Stomach smooth muscle (tissue), 2 donors: Measurements from ENCODE around the gene ALX1.
A peak's percentile ranks its signal among the peaks of the same experiment; 100 is the strongest.

Experiments used
- H3K27ac ChIP-seq: one replicate; pipeline ENCODE4 v1.7.0; 2013; ENCODE audit warnings: mild to moderate bottlenecking, low read length, inconsistent platforms
- H3K27me3 ChIP-seq, 2 donors: one replicate each; pipeline ENCODE4 v1.7.0; 2013; ENCODE audit warnings: low read length in 2 of 2; ENCODE audit not compliant: insufficient read depth in 2 of 2, control insufficient read depth in 1 of 2
- H3K36me3 ChIP-seq, 2 donors: one replicate each; pipeline ENCODE4 v1.7.0; 2013; ENCODE audit warnings: low read length in 2 of 2; ENCODE audit not compliant: control insufficient read depth in 2 of 2, insufficient read depth in 2 of 2
- H3K4me1 ChIP-seq: one replicate; pipeline ENCODE4 v1.7.0; 2013; ENCODE audit warnings: low read length; ENCODE audit not compliant: control insufficient read depth, insufficient read depth
- H3K4me3 ChIP-seq, 2 donors: one replicate each; pipeline ENCODE4 v1.7.0; 2013; ENCODE audit warnings: low read length in 2 of 2
- H3K9ac ChIP-seq, 2 donors: one replicate each; pipeline ENCODE4 v1.7.0; 2013; ENCODE audit warnings: low read length in 2 of 2, mild to moderate bottlenecking in 1 of 2
- H3K9me3 ChIP-seq, 2 donors: one replicate each; pipeline ENCODE4 v1.7.0; 2013; ENCODE audit warnings: low read length in 2 of 2; ENCODE audit not compliant: control insufficient read depth in 2 of 2
- donor health status: healthy.
- donor health status: Pancreatic carcinoma.

Gene ALX1

DNA sequence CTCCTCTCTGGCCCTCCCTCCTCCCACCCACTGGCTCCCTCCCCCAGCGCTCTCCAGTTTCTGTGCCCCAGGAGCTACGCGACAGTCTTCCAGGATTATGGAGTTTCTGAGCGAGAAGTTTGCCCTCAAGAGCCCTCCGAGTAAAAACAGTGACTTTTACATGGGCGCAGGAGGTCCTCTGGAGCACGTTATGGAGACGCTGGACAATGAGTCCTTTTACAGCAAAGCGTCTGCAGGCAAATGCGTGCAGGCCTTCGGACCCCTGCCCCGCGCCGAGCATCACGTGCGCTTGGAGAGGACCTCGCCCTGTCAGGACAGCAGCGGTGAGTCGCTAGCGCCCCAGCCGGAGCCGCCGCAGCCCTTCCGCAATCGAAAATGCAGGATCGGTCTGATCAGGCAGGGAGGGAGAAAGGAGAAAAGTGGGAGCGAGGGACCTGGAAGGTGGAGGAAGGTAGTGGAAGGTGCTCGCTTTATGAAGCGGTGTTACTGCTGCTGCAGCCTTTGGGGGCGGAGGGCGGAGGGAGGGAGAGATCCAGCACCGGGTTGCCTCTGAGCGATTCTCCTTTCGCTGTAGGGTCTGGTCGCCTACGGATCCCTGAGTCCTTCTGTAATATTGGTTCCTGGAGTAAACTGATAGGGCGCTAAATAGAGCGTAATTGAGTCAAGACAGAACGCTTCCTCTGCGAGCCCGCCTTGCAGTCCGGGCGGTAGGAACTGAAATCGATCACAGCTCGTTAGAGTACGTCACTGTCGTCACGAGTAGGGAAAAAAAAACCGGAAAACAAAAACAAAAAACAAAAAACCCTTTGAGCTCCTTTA lies at the start of gene ALX1:
Gene ALX1 (plus strand): TSS at position 56 of the 819 bp plus-strand sequence. CDS start 42 bp downstream, at position 98.
- Histone ChIP-seq H3K4me1 (peaks cover 14% of the 10 kb centered on the region), H3K27ac (no peak within 1 kb of the TSS), H3K4me3 (peak within 1 kb of the TSS; percentile 45 to 71), H3K9ac (no peak within 1 kb of the TSS), H3K27me3 (peaks cover 62 to 77% of the 10 kb centered on the region in 2 donors), H3K36me3 (no peaks in the 10 kb centered on the region), H3K9me3 (peaks cover 3 to 4% of the 10 kb centered on the region in 2 donors)

DNA sequence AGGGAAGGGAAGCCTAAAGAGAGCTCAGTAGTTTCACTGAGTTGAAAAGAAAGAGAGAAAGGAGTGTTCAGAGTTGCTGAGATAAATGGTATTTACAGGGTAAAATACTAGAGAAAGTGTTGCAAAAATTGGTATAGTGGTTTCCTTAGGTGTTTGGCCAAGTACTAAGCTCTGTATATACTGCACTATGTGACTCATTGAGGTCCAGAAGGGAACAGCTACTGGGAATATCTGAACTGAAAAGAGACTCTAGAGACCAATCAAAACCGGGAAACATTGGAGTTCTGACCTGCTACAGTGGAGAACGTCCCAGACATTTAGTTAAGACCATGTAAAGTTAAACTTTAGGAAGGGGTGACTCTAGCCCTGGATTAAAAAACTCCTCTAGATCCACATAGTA lies 42.7 kb upstream of the ALX1 start:
- no peaks in the 10 kb centered on the region for H3K27me3 ChIP-seq
- H3K9ac ChIP-seq = no peak overlapping the region
- H3K4me3 ChIP-seq = no peak overlapping the region
- peaks cover 0 to 3% of the 10 kb centered on the region in 2 donors for H3K9me3 ChIP-seq
- no peaks in the 10 kb centered on the region for H3K36me3 ChIP-seq
- no peaks in the 10 kb centered on the region for H3K4me1 ChIP-seq
- H3K27ac ChIP-seq = no peak overlapping the region

DNA sequence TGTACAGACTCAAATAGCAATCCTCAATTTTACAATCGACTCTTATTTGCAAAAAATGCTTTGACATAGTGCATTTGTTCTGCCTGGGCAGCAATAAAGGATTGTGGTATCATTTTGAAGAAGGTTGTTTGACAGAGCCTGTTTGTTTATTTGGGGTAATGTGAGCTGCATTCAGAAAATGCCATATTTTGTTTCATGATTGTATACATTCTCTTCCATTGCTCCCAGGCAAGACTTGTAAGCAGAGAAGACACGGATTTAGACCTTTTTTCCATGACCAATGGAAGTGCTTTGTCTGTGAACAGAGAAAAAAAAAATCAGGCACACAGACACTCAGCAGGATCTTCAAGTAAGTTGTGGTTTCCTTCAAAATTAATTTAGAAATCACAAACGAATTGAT lies 35.5 kb upstream of the ALX1 start:
- Histone ChIP-seq H3K9ac (no peak overlapping the region), H3K27ac (no peak overlapping the region), H3K4me1 (no peaks in the 10 kb centered on the region), H3K4me3 (no peak overlapping the region), H3K27me3 (no peaks in the 10 kb centered on the region), H3K9me3 (no peaks in the 10 kb centered on the region), H3K36me3 (no peaks in the 10 kb centered on the region)

DNA sequence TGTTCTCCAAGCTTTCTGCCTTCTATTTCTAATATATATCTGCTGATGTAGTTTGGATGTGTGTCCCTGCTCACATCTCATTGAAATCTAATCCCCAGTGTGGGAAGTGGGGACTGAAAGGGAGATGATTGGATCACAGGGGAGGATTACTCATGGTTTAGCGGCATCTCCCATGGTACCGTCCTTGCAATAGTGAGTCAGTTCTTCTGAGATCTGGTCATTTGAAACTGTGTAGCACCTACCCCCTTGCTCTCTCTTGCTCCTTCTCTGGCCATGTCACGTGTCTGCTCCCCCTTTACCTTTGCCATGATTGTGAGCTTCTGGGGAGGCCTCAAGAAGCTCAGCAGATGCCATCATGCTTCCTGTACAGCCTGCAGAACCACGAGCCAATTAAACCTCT lies 26.2 kb upstream of the ALX1 start:
- H3K4me1 ChIP-seq = no peaks in the 10 kb centered on the region
- H3K36me3 ChIP-seq = no peaks in the 10 kb centered on the region
- H3K27ac ChIP-seq = no peak overlapping the region
- H3K9me3 ChIP-seq = no peaks in the 10 kb centered on the region
- no peak overlapping the region for H3K4me3 ChIP-seq
- H3K27me3 ChIP-seq = no peaks in the 10 kb centered on the region
- H3K9ac ChIP-seq = no peak overlapping the region

DNA sequence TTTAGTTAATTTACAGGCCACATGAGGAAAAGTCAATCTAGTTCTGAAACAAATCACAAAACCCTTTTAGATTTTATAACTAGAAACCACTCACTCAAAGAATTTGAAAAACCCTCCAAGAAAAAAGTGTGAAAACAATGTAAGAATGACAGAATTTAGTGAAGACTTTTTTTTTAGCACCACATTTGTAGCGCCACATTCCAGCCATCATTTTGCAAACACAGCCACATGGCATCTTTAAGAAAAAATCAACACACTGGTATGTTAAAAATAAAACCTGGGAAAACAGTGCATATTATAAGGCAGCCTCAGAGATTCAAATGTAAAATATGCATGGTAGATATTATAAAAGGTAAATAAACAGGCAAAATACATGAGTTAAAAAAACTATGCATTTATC lies 22.3 kb upstream of the ALX1 start:
- no peak overlapping the region for H3K27ac ChIP-seq
- H3K4me3 ChIP-seq = no peak overlapping the region
- no peak overlapping the region for H3K9ac ChIP-seq
- no peaks in the 10 kb centered on the region for H3K4me1 ChIP-seq
- H3K9me3 ChIP-seq = no peaks in the 10 kb centered on the region
- H3K36me3 ChIP-seq = no peaks in the 10 kb centered on the region
- H3K27me3 ChIP-seq = no peaks in the 10 kb centered on the region

DNA sequence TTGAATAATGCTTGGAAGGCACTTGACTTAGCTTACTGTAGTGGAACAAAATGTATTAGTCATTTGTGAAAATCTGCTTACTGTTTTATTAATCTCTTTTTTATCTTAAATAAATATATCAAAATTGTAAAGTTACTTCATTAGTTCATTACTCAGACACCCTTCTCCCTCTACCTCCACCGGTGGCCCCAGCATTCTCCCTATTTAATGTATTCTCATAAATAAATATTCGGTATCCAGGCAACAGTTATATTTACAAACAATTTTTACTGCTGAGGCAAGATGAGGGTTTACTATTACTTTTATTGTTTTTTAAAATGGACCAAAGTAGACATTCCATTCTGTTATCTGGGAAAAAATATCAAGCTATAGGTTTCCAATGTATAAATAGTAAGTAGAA lies 19.6 kb upstream of the ALX1 start:
- H3K4me1 ChIP-seq = no peaks in the 10 kb centered on the region
- no peak overlapping the region for H3K4me3 ChIP-seq
- no peak overlapping the region for H3K27ac ChIP-seq
- no peaks in the 10 kb centered on the region for H3K36me3 ChIP-seq
- no peak overlapping the region for H3K9ac ChIP-seq
- no peaks in the 10 kb centered on the region for H3K27me3 ChIP-seq
- H3K9me3 ChIP-seq = no peaks in the 10 kb centered on the region

DNA sequence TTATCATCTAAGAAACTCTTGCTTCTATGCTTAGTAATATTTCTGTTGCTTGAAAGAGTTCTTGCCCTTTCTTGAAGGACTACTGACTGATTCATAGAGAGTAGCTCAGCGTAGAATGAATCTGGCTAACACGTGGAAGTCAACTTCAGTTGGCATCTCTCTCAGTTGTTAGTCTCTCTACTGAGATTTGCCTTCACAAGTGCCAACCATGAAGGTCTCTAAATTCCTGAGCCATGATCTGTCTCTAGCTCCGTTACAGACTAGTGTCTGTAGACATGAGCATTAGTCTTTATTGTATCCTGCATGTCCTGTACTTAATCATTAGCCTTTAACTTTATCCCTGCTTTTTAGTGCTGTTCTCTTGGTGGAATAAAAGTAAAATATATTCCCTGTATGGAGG lies 19.1 kb upstream of the ALX1 start:
- no peaks in the 10 kb centered on the region for H3K27me3 ChIP-seq
- H3K27ac ChIP-seq = no peak overlapping the region
- H3K9ac ChIP-seq = no peak overlapping the region
- no peaks in the 10 kb centered on the region for H3K4me1 ChIP-seq
- H3K4me3 ChIP-seq = no peak overlapping the region
- no peaks in the 10 kb centered on the region for H3K36me3 ChIP-seq
- no peaks in the 10 kb centered on the region for H3K9me3 ChIP-seq

DNA sequence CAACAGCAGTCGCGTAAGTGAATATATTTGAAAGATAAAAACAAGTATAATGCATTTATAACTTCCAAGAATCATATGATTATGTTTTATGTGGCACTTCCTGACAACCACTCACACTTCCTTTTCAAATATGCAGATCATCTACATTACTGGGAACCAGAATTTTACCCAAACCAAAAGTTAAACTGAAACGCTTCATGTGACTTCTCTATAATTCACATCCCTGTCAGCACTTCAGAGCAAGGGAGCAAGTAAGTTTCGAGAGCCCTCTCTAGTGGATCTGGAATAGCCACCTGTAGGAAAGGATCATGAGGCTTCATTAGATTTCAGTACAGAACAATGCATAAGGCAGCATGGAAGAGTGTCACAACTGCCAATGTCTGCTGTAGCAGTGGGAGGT lies 13.7 kb upstream of the ALX1 start:
- no peaks in the 10 kb centered on the region for H3K27me3 ChIP-seq
- H3K4me3 ChIP-seq = no peak overlapping the region
- H3K36me3 ChIP-seq = no peaks in the 10 kb centered on the region

DNA sequence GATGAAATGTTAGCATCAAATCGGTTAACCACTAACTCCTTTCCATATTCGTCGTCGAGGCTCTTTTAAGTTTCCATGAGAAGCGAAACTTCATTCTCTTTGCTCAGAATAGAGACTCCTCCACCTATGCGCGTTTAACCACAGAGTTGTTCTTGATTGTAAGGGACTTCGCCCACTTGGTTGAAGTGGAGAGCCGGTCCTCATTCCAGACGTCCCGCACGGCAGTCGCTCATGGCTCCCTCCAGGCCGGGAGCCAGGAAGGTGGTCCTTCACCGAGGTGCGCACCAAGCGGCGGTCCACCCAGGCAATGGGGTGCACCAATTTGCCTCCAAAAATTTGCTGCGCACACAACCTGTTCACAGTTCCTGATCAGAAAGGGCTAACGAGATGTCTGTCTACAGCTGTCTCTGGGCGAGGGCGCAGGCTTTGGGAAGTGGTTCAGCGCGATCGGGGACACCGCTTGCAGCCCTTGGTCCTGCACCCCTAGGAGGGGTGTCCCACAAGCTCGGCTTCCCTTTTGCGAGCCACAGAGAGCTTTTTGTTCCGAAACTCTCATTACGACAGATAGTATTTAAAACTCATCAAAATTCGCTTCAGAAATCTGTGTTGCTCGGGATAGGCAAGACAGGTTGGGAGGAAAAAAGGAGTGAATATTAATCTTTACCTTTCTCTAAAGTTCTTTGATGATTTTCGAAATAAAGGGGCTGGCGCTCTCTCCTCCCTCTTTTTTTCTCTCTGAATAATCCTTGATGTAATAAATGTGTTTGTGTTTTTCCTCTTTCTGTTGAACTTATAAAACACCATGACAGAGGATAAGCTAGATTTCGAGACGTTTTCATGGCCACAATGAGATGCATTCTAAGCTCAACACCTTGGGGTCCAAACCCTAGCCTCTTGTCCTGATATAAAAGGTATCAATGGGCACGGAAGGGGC lies 6.4 kb upstream of the ALX1 start:
- Histone ChIP-seq H3K36me3 (no peaks in the 10 kb centered on the region), H3K27me3 (peaks cover 42 to 50% of the 10 kb centered on the region in 2 donors), H3K9ac (no peak overlapping the region), H3K4me3 (peak overlapping the region in 1 of 2 donors; percentile 17), H3K4me1 (peaks cover 4% of the 10 kb centered on the region), H3K9me3 (peaks cover 3 to 7% of the 10 kb centered on the region in 2 donors), H3K27ac (no peak overlapping the region)

More for the DNA sequence above, 13.7 kb upstream of the ALX1 start:
- Histone ChIP-seq H3K9me3 (no peaks in the 10 kb centered on the region), H3K4me1 (no peaks in the 10 kb centered on the region), H3K9ac (no peak overlapping the region), H3K27ac (no peak overlapping the region)

DNA sequence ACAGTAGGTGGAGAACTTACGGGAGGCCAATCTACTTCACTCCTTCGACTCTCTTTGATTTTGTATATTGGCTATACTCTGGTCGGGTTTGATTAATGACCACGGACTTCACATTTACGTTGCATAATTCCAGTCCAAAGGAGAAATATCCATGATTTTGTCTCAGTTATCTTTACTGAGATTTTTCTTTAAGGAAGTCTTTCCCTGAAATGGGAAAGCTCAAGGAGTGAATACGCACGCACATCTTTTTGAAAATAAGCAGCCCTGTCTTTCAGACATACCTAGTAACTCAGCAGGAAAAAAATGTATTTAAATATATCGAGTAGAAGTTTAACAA lies 5.7 kb upstream of the ALX1 start:
- Histone ChIP-seq H3K36me3 (no peaks in the 10 kb centered on the region), H3K27me3 (peaks cover 47 to 56% of the 10 kb centered on the region in 2 donors), H3K27ac (no peak overlapping the region), H3K9me3 (peaks cover 3 to 7% of the 10 kb centered on the region in 2 donors), H3K4me1 (peaks cover 4% of the 10 kb centered on the region), H3K4me3 (no peak overlapping the region), H3K9ac (no peak overlapping the region)
